NCI-H1694 treated with DMSO at 0.1 percent for 48 hours (cell line): Measurements from ENCODE around the gene CCDC92.
"Not testable (repeated sequence)": the region's sequence is repeated elsewhere in the genome, so short reads cannot be mapped to it uniquely, and the experiment has no call there.

Source experiments
- DNase-seq: peaks from one replicate; lab custom pipeline; 2025; lab: John Stamatoyannopoulos, UW

Gene CCDC92

GRCh38 chr12:123949770-123950165, 22.9 kb downstream of the CCDC92 start:
- DNase-seq, result no peak

DNA sequence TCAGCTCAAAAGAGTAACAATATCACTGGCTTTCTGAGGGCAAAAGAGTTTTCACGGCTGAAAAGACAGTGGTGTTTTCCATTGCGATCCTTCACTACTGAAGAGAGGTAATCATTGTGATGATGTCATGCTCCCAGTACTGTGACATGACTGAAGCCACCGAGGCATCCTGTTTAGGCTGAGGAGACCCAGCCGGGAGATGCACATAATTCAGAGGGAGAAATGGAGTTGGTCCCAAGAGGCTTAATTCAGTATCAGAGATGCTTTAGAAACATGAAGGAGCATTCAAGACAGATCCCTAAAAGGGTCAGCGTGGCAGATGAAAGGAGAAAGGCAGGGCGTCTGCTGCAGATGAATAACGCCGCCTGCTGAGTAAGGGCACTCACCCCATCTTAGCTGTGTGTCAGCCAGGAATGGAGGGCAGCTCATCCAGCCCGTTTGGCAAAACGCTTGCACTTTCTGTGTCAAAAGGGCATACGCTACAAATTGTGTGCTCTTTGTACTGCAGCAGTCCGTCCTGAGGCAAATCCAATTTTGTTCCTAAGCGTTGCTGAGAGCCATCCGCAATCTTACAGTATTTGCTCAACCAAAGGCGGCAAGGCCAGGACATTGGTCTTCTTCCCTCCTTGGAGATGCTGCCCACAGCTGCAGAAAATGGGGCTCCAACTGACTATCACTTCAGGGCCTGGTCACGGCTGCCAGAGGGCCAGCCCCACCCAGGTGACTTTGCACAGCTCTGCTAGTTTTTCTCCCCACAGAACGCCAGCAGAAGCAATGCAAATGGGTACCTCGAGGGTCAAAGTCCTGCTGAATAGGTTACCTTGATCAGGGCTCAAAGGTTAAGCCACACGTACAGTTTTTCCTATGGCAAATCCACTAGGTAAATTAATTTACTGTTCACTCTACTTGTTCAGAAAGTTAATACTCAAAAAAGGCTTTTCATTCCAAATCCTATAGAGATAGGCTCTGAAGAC, 23.5 kb downstream of the CCDC92 start:
- no peak for DNase-seq

GRCh38 chr12:123948401-123948795, 24.2 kb downstream of the CCDC92 start:
- peak; percentile 28 for DNase-seq

- not testable (repeated sequence) for DNase-seq
Observed at GRCh38 chr12:123947531-123947930, 25.1 kb downstream of the CCDC92 start.

DNA sequence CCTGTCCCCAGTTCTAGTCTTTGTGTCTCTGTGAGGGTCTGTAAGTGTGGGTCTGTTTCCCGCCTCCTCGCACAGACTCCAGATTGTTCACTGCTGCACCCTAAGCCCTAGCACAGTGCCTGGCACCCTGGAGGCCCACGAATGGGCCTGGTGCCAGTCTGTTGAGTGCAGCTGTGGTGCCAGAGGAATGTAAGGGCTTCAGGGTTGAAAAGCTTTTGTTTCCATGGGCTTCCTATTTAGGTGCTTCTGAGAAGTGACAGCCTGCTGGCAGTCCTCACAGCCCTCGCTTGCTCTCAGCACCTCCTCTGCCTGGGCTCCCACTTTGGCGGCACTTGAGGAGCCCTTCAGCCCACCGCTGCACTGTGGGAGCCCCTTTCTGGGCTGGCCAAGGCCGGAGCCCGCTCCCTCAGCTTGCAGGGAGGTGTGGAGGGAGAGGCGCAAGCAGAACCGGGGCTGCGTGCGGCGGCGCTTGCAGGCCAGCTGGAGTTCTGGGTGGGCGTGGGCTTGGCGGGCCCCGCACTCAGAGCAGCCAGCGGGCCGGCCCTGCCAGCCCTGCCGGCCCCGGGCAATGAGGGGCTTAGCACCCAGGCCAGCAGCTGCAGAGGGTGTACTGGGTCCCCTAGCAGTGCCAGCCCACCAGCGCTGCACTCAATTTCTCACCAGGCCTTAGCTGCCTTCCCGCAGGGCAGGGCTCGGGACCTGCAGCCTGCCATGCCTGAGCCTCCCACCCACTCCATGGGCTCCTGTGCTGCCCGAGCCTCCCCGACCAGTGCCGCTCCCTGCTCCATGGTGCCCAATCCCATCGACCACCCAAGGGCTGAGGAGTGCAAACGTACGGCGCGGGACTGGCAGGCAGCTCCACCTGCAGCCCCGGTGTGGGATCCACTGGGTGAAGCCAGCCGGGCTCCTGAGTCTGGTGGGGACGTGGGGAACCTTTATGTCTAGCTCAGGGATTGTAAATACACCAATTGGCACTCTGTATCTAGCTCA, 25.8 kb downstream of the CCDC92 start:
- DNase-seq, result not testable (repeated sequence)

DNA sequence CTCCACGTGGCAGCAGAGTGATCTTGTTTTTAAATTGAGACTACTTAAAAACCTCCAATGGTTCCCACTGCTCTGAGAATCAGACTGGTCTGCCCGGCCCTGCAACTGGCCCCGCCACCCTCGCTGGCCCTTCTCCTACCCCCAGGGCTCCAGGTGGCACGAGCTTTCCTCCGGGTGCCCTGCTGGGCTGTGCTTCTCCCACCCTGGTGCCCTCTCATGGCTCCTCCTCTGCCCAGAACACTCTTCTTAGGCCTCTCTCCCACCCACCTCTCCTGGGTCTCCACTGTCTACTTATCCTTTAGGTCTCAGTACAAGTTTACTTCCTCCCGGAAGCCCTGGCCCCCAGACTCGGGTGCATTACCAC, 26.5 kb downstream of the CCDC92 start:
- DNase-seq, result no peak

GRCh38 chr12:123945287-123946151, 27.1 kb downstream of the CCDC92 start:
- no peak for DNase-seq

- no peak for DNase-seq
Observed at GRCh38 chr12:123944696-123945095, 27.9 kb downstream of the CCDC92 start.

DNA sequence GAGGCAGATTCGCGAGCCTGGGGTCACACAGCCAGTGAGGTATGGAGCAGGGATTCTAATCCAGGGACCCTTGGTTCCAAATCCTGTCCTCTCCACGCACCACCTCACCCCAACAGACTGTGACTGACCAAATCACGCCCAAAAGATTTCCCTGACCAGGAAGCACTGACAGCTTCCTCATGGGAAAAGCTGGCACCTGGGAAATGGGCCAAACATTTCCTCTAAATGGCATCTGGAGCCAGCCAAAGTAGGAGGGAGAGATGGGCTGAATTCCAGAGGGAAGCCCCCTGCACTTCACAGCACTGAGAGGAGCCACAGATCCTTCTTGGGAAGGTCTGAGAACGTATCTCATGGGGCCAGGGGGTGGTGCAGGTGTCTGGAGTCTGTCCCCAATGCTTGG, 28.8 kb downstream of the CCDC92 start:
- peak; percentile 11 for DNase-seq

DNA sequence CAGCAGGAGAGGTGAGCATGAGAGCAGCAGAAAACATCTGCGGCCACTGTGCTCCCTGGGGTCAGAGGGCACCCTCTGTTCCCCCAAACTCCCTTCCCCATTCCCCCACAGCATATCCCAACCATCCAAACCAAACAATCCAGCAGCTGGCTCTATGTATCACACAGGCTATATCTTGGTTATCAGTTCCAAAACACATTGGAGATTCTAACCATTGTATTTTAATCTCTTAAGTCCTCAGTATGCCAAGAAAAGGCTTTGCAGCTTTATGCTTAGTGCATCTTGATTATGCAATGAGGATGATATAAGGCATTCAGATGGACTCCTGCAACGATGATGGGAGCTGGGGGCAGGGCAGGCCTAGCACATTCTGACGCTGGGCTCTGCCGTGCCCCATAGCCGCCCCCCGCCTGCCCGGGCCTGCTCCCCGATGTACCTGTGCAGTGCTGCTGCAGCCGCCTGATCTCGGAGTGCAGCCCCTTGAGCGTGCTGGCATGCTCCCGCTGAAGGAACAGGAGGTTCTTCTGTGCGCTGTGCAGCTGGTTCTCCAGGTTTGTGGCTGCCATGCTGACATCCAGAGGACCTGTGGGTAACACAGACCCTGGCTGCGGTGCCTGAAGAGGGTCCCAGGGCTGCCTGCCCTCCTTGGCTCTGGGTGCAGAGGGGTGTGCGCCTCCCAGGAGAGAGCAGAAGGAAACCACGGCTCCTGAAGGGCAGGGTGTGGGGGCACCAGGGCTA, 29.6 kb downstream of the CCDC92 start:
- DNase-seq, result no peak

GRCh38 chr12:123942238-123942653, 30.4 kb downstream of the CCDC92 start:
- no peak for DNase-seq

DNA sequence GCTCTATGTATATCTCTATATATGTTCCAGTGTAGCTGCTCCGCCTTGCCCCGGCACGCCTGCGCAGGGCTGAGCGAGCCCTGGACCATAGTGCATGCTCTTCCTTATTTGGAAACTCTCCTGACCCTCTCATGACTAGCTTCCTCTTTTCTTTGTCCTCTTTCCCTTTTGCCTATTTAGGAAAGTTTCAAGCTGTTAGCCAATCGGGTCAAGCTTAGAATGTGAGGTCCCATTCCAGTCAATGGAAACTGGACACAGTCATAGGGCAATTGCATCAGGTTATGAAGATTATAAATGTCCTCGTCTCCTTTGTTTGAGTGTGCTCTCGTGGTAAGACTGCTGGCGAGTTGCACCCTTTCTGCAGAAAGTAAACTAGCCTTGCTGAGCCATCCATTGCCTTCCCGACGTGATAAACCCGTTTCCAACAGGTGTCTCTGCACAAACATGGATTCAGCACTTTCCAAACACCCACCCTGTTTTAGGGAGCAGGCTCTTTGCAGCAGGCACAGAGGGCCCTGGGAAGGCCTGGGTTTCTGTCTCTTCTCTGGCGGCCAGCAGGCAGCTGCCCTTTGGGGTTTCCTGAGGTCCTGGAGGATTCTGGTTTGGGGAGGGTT, 30.9 kb downstream of the CCDC92 start:
- DNase-seq, result no peak

GRCh38 chr12:123941000-123941399, 31.6 kb downstream of the CCDC92 start:
- no peak for DNase-seq

DNA sequence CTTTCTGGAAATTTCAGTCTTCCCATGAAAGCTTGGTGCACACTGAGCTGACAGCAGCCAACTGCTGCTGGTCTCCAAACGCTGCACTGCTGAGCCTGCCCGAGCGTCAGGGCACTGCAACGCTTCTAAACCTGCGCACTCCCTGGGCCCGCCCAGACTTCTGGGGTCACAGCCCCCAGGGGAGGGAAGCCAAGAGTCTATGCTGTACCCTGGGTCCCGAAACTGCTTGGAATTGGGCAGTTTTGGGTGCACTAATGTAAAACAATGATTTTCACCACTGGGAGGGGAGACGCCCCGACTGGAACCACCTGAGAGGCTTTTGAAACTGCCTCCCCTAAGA, 32.0 kb downstream of the CCDC92 start:
- no peak for DNase-seq

- no peak for DNase-seq
Observed at GRCh38 chr12:123939716-123940626, 32.7 kb downstream of the CCDC92 start.

DNA sequence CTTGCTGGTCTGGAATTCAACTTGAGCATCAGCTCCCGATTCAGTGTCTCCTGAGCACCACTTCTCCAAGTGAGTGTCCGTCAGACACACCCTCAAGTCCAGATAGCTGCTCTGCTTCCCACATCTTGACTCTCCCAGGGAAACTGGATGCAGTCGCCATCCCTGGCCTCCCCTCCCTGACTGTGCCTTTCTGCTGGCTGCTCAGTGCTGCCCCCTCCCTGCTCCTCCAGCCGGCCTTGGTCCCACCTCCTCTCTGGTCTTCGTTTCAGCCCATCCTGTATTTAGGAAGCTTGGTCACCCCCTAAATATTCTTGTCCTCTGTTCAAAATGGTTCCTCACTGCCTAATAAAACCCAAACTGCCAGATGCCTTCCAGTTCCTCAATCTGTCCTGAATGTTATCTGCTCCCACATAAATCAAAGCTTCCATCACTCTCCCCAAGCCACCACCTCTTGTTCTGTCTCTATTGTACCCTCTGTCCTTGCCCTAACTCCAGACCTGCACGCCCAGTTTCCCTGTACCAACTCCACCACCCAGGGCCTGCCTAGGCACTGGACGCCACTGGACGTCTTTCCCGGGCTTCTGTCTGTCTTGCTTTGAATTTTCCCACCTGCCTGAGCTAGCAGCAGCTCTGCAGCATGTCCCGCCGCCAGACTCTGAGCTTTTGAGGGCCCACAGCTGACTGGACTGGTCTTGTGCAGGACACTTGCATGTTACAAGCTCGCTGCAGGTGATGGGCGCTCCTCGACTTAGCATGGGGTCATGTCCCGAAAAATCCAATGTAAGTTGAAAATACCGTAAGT, 33.8 kb downstream of the CCDC92 start:
- DNase-seq, result no peak

DNA sequence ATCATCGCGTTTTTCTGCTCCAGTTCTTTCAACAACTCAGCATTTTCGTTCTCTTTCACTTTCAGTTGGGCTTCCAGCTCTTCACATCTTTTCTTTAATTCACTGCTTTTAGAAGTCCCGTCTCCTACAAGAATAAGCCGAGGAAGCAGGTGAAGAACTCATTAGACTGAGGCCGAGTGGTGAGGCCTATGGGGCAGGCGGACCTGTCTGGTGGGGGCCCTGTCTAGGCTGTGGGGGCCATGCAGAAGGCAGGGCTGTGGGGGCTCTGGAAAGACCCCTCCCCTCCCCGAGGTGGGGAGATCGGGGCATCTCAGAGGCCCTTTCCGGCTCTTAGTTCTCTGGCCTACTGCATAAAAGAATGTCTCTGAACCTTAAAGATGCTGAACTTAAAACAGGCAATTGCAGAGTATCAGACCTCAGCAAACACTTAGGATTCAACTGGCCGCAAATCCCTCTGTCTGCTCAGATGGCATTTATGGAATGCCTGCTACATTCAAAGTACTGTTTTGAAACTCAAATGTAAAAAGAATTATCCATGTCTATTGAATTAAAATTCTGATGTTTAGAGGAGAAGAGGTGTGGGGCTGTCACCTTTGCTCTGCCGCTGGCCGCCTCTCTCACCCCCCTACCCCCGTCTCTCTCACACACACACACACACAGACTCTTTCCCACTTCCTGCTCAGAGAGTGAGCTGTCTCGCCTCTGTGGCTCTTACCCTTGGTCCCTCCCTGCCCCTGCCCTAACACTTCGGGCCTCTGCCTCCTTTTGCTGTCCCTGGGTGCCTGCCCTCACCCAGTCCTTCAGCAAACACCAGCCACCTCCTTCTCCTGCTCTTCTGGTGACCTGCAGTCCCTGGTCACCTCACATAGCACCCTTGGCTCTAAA, 34.7 kb downstream of the CCDC92 start:
- DNase-seq, result no peak
